ENCODE measurements around the gene LMNB1.
"Not testable (repeated sequence)": the region's sequence is repeated elsewhere in the genome, so short reads cannot be mapped to it uniquely, and the experiment has no call there.

The LMNB1 gene

DNA sequence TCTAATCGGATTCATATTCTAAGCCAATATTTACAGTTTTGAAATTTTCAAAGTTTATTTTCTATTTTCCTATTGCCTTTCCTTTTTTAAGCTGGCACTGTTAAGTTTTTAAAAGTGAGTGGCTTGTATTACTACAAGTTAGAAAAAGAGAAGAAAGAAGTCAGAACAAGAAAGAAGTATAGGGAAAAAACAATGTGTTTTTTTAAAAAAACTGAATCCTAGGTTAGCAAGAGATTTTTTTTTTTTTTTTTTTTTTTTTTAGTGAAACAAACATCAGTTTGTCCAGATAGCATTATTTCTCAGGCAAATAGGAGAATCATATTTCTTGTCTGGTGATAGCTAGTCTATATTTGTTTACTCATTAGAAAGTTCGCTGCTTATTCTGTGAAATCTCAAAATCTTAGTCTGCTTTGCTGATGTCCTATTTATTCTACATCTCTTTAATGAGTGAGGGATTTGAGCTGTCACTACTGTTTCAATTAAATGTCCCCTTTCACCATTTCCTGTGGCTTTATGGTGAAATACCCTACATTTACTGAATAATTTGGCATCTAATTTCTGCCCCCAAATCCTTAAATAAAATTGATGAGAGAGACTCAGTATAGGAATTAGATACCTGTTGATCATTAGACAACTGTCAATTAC lies 19.1 kb upstream of the LMNB1 start:
- no peak overlapping the region for H3K4me3 ChIP-seq (ENCODE audit: low read depth, low read length)

DNA sequence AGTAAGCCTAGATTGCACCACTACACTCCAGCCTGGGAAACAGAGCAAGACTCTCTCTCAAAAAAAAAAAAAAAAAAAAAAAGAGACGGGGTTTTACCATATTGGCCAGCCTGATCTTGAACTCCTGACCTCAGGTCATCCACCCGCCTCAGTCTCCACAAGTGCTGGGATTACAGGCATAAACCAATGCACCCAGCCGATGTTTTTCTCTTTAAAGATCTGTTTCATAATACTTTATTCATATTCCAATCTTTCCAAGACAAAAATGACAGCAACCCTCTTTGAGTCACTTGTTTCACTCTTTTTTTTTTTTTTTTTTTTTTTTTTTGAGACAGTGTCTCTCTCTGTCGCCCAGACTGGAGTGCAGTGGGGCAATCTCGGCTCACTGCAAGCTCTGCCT lies 13.6 kb upstream of the LMNB1 start:
- TF ChIP-seq, protein P1, sequence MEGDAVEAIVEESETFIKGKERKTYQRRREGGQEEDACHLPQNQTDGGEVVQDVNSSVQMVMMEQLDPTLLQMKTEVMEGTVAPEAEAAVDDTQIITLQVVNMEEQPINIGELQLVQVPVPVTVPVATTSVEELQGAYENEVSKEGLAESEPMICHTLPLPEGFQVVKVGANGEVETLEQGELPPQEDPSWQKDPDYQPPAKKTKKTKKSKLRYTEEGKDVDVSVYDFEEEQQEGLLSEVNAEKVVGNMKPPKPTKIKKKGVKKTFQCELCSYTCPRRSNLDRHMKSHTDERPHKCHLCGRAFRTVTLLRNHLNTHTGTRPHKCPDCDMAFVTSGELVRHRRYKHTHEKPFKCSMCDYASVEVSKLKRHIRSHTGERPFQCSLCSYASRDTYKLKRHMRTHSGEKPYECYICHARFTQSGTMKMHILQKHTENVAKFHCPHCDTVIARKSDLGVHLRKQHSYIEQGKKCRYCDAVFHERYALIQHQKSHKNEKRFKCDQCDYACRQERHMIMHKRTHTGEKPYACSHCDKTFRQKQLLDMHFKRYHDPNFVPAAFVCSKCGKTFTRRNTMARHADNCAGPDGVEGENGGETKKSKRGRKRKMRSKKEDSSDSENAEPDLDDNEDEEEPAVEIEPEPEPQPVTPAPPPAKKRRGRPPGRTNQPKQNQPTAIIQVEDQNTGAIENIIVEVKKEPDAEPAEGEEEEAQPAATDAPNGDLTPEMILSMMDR (IDR thresholded peaks at IDR 0.05; ENCODE audit: borderline replicate concordance, insufficient read depth, low read depth, low read length): no peak

More for the DNA sequence above, 19.1 kb upstream of the LMNB1 start:
- TF ChIP-seq, protein P1 (IDR thresholded peaks at IDR 0.05; ENCODE audit: borderline replicate concordance, insufficient read depth, low read depth, low read length): no peak

DNA sequence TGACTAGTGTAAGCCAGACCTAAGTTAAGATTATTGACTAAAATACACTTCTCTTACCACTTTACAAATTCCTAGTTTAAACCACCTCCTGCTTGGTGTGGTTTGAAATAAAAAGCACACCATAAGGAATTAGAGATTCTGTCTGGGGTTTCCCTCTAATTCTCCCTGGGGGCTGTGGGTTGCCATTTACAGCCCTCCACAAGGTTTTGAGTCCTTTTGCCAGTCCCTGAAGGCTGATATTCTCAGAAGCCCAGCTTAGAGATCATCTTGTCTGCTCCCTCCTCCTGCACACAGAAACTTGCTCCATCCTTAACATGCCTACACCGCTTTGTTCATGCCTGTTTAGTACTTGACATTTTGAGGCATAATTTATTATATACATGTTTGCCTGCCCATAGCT lies 7.2 kb upstream of the LMNB1 start:
- TF ChIP-seq, protein P1 (IDR thresholded peaks at IDR 0.05; ENCODE audit: borderline replicate concordance, insufficient read depth, low read depth, low read length): no peak
- no peak overlapping the region for H3K4me3 ChIP-seq (ENCODE audit: low read depth, low read length)

More for the DNA sequence above, 13.6 kb upstream of the LMNB1 start:
- H3K4me3 ChIP-seq (ENCODE audit: low read depth, low read length): no peak overlapping the region

DNA sequence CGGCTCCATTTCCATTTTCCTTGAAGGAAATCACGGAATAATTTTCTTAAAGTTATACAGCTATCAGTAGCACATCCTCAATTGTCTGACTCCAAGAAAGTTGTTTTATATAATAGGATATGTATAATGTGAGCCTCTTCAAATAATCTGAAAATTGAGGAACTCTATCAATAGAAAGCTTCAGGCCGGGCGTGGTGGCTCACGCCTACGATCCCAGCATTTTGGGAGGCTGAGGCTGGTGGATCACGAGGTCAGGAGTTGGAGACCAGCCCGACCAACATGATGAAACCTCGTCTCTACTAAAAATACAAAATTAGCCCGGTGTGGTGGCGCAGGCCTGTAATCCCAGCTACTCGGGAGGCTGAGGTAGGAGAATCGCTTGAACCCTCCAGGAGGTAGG lies 3.4 kb upstream of the LMNB1 start:
- H3K4me3 ChIP-seq (ENCODE audit: low read depth, low read length): not testable (repeated sequence)

DNA sequence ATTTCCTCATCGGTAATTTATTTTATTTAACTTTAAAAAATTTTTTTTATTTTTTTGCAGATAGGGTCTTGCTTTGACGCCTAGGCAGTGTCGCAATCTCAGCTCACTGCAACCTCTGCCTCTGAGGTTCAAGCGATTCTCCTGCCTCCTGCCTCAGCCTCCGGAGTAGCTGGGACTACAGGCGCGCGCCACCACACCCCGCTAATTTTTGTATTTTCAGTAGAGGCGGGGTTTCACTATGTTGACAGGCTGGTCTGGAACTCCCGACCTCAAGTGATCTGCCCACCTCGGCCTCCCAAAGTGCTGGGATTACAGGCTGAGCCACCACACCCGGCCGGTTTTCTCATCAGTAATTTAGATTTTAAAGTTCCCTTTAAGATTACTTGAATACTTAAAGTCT lies 2.3 kb upstream of the LMNB1 start:
- H3K4me3 ChIP-seq (ENCODE audit: low read depth, low read length): not testable (repeated sequence)

DNA sequence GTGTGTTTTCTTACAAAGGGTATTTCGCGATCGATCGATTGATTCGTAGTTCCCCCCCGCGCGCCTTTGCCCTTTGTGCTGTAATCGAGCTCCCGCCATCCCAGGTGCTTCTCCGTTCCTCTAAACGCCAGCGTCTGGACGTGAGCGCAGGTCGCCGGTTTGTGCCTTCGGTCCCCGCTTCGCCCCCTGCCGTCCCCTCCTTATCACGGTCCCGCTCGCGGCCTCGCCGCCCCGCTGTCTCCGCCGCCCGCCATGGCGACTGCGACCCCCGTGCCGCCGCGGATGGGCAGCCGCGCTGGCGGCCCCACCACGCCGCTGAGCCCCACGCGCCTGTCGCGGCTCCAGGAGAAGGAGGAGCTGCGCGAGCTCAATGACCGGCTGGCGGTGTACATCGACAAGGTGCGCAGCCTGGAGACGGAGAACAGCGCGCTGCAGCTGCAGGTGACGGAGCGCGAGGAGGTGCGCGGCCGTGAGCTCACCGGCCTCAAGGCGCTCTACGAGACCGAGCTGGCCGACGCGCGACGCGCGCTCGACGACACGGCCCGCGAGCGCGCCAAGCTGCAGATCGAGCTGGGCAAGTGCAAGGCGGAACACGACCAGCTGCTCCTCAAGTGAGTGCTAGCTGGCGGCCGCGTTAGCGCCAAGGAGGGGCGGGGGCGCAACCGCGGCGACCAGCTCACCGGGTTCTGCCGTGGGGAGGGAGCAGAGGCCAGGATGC lies 480 bp downstream of the LMNB1 start:
- H3K4me3 ChIP-seq (ENCODE audit: low read depth, low read length): peak overlapping the region; percentile 98

DNA sequence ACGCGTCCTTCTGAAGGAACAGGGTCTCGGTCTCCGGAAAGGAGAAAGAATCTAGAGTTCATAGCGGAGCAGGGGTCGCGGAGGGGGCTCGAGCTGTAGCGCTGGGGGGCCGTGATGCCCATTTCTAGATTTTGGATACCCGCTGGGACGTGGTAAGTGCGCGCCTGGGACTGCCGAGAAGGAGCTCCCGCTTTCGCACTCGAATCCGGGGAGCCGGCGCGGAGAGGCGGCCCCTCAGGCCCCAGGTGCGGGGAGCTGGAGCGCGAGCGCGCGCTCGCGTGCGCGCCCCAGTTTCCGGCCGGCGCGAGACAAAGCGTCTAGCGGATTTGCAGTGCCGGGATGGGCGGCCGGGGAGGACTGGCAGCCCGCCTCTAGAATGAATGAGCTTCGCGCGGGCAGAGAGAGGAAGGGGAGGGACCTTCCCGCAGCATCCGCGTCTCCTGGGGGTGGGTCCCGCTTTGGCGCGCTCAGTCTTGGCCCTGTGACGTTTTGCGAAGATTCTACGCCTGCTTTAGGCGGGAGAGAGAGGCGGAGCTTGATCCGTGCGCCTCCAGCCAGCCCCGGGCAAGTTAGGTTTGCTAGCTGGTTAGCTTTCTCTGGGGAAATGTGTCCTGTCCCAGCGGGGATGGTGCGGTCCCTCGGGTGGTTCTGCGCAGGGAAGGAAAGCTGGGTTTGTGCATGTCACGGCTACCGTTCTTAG lies 1.2 kb downstream of the LMNB1 start:
- TF ChIP-seq, protein P1 (IDR thresholded peaks at IDR 0.05; ENCODE audit: borderline replicate concordance, insufficient read depth, low read depth, low read length): no peak
- peak overlapping the region; percentile 98 for H3K4me3 ChIP-seq (ENCODE audit: low read depth, low read length)

More for the DNA sequence above, 480 bp downstream of the LMNB1 start:
- TF ChIP-seq, protein P1 (IDR thresholded peaks at IDR 0.05; ENCODE audit: borderline replicate concordance, insufficient read depth, low read depth, low read length): 0 out of 2 replicates have a peak, but pooled peaks have one; percentile 5

All from GM12875 (cell line).